ENCODE measurements around the gene METTL27.

DNA sequence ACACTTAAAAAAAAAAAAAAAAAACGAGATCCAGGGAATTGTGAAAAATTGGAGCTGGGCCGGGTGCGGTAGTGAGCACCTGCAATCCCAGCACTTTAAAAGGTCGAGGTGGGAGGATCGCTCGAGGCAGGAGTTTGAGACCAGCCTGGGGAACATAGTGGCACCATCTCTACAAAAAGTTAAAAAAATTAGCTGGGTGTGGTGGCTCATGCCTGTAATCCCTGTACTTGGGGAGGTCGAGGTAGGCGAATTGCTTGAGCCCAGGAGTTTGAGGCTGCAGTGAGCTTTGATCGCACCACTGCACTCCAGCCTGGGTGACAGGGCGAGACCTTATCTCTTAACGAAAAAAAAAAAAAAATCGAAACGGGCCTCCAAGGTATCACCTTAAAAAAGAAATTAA is 9.5 kb downstream of the METTL27 start:
- TF ChIP-seq, protein P1, sequence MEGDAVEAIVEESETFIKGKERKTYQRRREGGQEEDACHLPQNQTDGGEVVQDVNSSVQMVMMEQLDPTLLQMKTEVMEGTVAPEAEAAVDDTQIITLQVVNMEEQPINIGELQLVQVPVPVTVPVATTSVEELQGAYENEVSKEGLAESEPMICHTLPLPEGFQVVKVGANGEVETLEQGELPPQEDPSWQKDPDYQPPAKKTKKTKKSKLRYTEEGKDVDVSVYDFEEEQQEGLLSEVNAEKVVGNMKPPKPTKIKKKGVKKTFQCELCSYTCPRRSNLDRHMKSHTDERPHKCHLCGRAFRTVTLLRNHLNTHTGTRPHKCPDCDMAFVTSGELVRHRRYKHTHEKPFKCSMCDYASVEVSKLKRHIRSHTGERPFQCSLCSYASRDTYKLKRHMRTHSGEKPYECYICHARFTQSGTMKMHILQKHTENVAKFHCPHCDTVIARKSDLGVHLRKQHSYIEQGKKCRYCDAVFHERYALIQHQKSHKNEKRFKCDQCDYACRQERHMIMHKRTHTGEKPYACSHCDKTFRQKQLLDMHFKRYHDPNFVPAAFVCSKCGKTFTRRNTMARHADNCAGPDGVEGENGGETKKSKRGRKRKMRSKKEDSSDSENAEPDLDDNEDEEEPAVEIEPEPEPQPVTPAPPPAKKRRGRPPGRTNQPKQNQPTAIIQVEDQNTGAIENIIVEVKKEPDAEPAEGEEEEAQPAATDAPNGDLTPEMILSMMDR (IDR thresholded peaks at IDR 0.05) = no peak
- TF ChIP-seq POLR2A (IDR thresholded peaks at IDR 0.05) = no peak

Measured in esophagus squamous epithelium (tissue), 4 donors.